MM.1S (cell line): ENCODE data around the gene NCOA3.

Experiments used
- DNase-seq: peaks from one replicate; pipeline ENCODE4 v3.0.0-alpha.2; 2015
- H2AFZ ChIP-seq: fragments of 300-600 bp; sonication (generic); 2 replicates; pipeline ENCODE4 v1.6.0; 2016; ENCODE audit warnings: antibody characterized with exemption, low read length
- H3F3A ChIP-seq: fragments of 300-600 bp; sonication (generic); 2 replicates; pipeline ENCODE4 v1.6.1; 2016; ENCODE audit warnings: mild to moderate bottlenecking, antibody characterized with exemption, low read length, moderate library complexity, mixed read lengths; ENCODE audit not compliant: insufficient read depth
- H3K27ac ChIP-seq: fragments of 300-600 bp; sonication (generic); 2 replicates; pipeline ENCODE4 v1.5.1; 2016; ENCODE audit warnings: mild to moderate bottlenecking, low read length
- H3K27me3 ChIP-seq: fragments of 300-600 bp; sonication (generic); replicated peaks from 2 replicates; pipeline ENCODE4 v1.6.0; 2016; ENCODE audit warnings: low read length; ENCODE audit not compliant: insufficient read depth
- H3K36me3 ChIP-seq: fragments of 300-600 bp; sonication (generic); replicated peaks from 2 replicates; pipeline ENCODE4 v1.6.1; 2016; ENCODE audit warnings: mild to moderate bottlenecking, low read length, mixed read lengths; ENCODE audit not compliant: insufficient read depth
- H3K4me1 ChIP-seq: fragments of 300-600 bp; sonication (generic); 2 replicates; pipeline ENCODE4 v1.6.1; 2016; ENCODE audit warnings: low read length, mixed read lengths
- H3K4me2 ChIP-seq: fragments of 300-600 bp; sonication (generic); 2 replicates; pipeline ENCODE4 v1.6.0; 2016; ENCODE audit warnings: low read depth, low read length
- H3K4me3 ChIP-seq: fragments of 300-600 bp; sonication (generic); 2 replicates; pipeline ENCODE4 v1.5.1; 2016; ENCODE audit warnings: low read length, mixed read lengths
- H3K79me2 ChIP-seq: fragments of 300-600 bp; sonication (generic); 2 replicates; pipeline ENCODE4 v1.6.1; 2016; ENCODE audit warnings: mixed run types, low read length, mixed read lengths
- H3K9ac ChIP-seq: fragments of 300-600 bp; sonication (generic); 2 replicates; pipeline ENCODE4 v1.6.1; 2016; ENCODE audit warnings: low read length, mixed read lengths
- H3K9me2 ChIP-seq: fragments of 300-600 bp; sonication (generic); replicated peaks from 2 replicates; pipeline ENCODE4 v1.6.1; 2016; ENCODE audit warnings: mild to moderate bottlenecking, low read length, mixed read lengths; ENCODE audit not compliant: insufficient read depth
- H3K9me3 ChIP-seq: fragments of 300-600 bp; sonication (generic); replicated peaks from 2 replicates; pipeline ENCODE4 v1.6.1; 2016; ENCODE audit warnings: mild to moderate bottlenecking, low read length, mixed read lengths; ENCODE audit not compliant: insufficient read depth
- H4K20me1 ChIP-seq: fragments of 300-600 bp; sonication (generic); 2 replicates; pipeline ENCODE4 v1.6.1; 2016; ENCODE audit warnings: mild to moderate bottlenecking, low read length, moderate library complexity, mixed read lengths; ENCODE audit not compliant: insufficient read depth
- EZH2 ChIP-seq: fragments of 300-600 bp; sonication (generic); optimal IDR thresholded peaks from 2 replicates; pipeline ENCODE3; 2017; ENCODE audit warnings: low read depth, mild to moderate bottlenecking, antibody characterized with exemption, low read length, mixed read lengths
- EZH2phosphoT487 ChIP-seq: fragments of 300-600 bp; sonication (generic); IDR thresholded peaks from 2 replicates; pipeline ENCODE4 v1.6.1; 2018; ENCODE audit warnings: antibody characterized with exemption, low read length
- TF ChIP-seq, protein P1 (sequence below): fragments of 300-600 bp; sonication (generic); IDR thresholded peaks from 2 replicates; pipeline ENCODE4 v1.5.1; 2016; ENCODE audit warnings: antibody characterized with exemption, low read length, mixed read lengths

The NCOA3 gene

GRCh38 chr20:47480705-47481104, 21.0 kb upstream of the NCOA3 start:
- no peaks in the 10 kb centered on the region for H3K9me2 ChIP-seq
- no peaks in the 10 kb centered on the region for H3K9me3 ChIP-seq
- no peaks in the 10 kb centered on the region for H3K36me3 ChIP-seq
- H3K4me3 ChIP-seq: no peak overlapping the region
- TF ChIP-seq, protein P1, sequence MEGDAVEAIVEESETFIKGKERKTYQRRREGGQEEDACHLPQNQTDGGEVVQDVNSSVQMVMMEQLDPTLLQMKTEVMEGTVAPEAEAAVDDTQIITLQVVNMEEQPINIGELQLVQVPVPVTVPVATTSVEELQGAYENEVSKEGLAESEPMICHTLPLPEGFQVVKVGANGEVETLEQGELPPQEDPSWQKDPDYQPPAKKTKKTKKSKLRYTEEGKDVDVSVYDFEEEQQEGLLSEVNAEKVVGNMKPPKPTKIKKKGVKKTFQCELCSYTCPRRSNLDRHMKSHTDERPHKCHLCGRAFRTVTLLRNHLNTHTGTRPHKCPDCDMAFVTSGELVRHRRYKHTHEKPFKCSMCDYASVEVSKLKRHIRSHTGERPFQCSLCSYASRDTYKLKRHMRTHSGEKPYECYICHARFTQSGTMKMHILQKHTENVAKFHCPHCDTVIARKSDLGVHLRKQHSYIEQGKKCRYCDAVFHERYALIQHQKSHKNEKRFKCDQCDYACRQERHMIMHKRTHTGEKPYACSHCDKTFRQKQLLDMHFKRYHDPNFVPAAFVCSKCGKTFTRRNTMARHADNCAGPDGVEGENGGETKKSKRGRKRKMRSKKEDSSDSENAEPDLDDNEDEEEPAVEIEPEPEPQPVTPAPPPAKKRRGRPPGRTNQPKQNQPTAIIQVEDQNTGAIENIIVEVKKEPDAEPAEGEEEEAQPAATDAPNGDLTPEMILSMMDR: no peak
- no peak for TF ChIP-seq EZH2
- no peak for TF ChIP-seq EZH2phosphoT487
- H3K4me1 ChIP-seq: peaks cover 6% of the 10 kb centered on the region
- H3K27me3 ChIP-seq: no peaks in the 10 kb centered on the region
- H4K20me1 ChIP-seq: no peaks in the 10 kb centered on the region
- no peak for DNase-seq
- no peaks in the 10 kb centered on the region for H3K79me2 ChIP-seq
- no peak overlapping the region for H3K9ac ChIP-seq
- no peaks in the 10 kb centered on the region for H3F3A ChIP-seq
- H2AFZ ChIP-seq: no peak overlapping the region
- no peak overlapping the region for H3K27ac ChIP-seq
- H3K4me2 ChIP-seq: no peak overlapping the region

DNA sequence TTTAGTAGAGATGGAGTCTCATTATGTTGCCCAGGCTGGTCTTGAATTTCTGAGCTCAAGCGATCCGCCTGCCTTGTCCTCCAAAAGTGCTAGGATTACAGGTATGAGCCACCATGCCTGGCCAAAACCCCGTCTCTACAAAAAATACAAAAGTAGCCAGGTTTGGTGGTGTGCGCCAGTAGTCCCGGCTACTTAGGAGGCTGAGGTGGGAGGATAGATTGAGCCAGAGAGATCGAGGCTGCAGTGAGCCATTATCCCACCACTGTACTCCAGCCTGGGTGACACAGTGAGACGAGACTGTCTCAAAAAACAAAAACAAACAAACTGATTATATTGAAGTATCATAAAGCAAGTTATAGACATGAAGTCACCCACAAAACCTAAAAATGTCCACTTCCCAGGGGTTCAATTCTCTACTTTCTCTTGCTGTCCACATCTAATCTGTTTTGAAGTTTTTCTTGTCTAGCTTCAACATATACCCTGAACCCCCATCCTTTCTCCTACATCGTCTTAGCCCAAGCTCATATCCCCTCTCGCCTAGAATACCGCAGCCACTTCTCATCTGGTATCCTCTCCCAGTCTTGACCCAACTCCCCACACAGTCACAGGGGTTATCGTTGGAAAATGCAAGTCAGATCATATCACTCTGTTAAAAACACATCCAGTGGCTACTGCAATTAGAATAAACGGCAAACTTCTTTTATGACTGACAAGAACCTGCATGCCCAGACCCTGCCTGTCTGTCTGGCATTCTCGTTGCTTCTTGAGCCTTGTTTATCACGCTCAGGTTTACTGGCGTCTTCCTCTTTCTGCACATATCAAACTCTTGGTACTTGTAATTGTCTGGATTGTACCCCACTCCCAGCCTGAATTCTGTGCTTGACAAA, 20.1 kb upstream of the NCOA3 start:
- Histone ChIP-seq H3K9me3 (no peaks in the 10 kb centered on the region), H3K27ac (no peak overlapping the region), H3K27me3 (no peaks in the 10 kb centered on the region), H3K9me2 (no peaks in the 10 kb centered on the region), H3K4me2 (no peak overlapping the region), H3K79me2 (no peaks in the 10 kb centered on the region), H3K36me3 (no peaks in the 10 kb centered on the region), H3K4me1 (peaks cover 11% of the 10 kb centered on the region), H3F3A (peaks cover 7% of the 10 kb centered on the region), H3K9ac (no peak overlapping the region), H4K20me1 (no peaks in the 10 kb centered on the region), H3K4me3 (no peak overlapping the region), H2AFZ (no peak overlapping the region)
- DNase-seq: no peak
- no peak for TF ChIP-seq EZH2phosphoT487
- TF ChIP-seq EZH2: no peak

DNA sequence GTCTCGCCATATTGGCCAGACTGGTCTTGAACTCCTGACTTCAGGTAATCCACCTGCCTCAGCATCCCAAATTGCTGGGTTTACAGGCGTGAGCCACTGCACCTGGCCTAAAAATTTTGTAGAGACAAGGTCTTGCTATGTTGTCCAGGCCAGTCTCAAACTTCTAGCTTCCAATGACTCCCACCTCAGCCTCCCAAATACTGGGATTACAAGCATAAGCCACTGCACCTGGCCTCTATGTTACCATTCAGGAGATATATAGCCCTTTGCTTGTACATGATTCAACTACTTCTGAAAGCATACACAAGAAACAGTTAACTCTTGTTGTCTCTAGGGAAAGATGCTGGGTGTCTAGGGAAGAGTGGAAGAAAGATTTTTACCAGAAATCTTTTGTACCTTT, 19.0 kb upstream of the NCOA3 start:
- H3K9me2 ChIP-seq: no peaks in the 10 kb centered on the region
- H3K9me3 ChIP-seq: no peaks in the 10 kb centered on the region
- no peak for DNase-seq
- peaks cover 17% of the 10 kb centered on the region for H3F3A ChIP-seq
- no peak overlapping the region for H3K27ac ChIP-seq
- H3K4me3 ChIP-seq: no peak overlapping the region
- no peak for TF ChIP-seq EZH2phosphoT487
- TF ChIP-seq, protein P1: no peak
- TF ChIP-seq EZH2: no peak
- H3K4me2 ChIP-seq: no peak overlapping the region
- peaks cover 18% of the 10 kb centered on the region for H3K4me1 ChIP-seq
- no peaks in the 10 kb centered on the region for H3K27me3 ChIP-seq
- no peaks in the 10 kb centered on the region for H3K36me3 ChIP-seq
- no peak overlapping the region for H2AFZ ChIP-seq
- no peak overlapping the region for H3K9ac ChIP-seq
- no peaks in the 10 kb centered on the region for H4K20me1 ChIP-seq
- no peaks in the 10 kb centered on the region for H3K79me2 ChIP-seq

DNA sequence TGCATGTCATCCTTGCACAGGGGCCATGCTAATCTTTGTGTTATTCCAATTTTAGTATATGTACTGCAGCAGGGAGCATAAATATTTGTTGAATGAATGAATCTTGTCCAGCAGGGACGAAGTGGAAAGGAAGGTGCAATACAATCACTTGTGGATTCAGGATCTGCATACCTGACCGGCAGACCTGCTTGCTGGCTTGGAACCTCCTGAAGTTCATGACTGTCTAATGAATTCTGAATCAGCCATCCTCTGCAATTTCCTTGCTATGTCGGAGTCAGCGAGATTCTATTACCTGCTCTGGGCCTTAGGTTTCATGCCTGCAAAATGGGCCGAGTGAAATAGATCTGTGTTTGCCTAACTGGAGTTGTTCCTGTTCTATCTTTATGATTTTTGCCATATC, 17.4 kb upstream of the NCOA3 start:
- no peak overlapping the region for H3K4me3 ChIP-seq
- H3K27me3 ChIP-seq: no peaks in the 10 kb centered on the region
- no peak for DNase-seq
- H3K9me2 ChIP-seq: no peaks in the 10 kb centered on the region
- no peak overlapping the region for H3K27ac ChIP-seq
- peaks cover 21% of the 10 kb centered on the region for H3K4me1 ChIP-seq
- no peaks in the 10 kb centered on the region for H3K9me3 ChIP-seq
- no peak overlapping the region for H2AFZ ChIP-seq
- no peak overlapping the region for H3K9ac ChIP-seq
- TF ChIP-seq, protein P1: no peak
- TF ChIP-seq EZH2phosphoT487: no peak
- no peak for TF ChIP-seq EZH2
- H3K4me2 ChIP-seq: no peak overlapping the region
- no peaks in the 10 kb centered on the region for H3K36me3 ChIP-seq
- peaks cover 27% of the 10 kb centered on the region for H3F3A ChIP-seq
- no peaks in the 10 kb centered on the region for H3K79me2 ChIP-seq
- no peaks in the 10 kb centered on the region for H4K20me1 ChIP-seq
